ENCODE results near the gene RHOBTB1.

Gene RHOBTB1, protein sequence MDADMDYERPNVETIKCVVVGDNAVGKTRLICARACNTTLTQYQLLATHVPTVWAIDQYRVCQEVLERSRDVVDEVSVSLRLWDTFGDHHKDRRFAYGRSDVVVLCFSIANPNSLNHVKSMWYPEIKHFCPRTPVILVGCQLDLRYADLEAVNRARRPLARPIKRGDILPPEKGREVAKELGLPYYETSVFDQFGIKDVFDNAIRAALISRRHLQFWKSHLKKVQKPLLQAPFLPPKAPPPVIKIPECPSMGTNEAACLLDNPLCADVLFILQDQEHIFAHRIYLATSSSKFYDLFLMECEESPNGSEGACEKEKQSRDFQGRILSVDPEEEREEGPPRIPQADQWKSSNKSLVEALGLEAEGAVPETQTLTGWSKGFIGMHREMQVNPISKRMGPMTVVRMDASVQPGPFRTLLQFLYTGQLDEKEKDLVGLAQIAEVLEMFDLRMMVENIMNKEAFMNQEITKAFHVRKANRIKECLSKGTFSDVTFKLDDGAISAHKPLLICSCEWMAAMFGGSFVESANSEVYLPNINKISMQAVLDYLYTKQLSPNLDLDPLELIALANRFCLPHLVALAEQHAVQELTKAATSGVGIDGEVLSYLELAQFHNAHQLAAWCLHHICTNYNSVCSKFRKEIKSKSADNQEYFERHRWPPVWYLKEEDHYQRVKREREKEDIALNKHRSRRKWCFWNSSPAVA

DNA sequence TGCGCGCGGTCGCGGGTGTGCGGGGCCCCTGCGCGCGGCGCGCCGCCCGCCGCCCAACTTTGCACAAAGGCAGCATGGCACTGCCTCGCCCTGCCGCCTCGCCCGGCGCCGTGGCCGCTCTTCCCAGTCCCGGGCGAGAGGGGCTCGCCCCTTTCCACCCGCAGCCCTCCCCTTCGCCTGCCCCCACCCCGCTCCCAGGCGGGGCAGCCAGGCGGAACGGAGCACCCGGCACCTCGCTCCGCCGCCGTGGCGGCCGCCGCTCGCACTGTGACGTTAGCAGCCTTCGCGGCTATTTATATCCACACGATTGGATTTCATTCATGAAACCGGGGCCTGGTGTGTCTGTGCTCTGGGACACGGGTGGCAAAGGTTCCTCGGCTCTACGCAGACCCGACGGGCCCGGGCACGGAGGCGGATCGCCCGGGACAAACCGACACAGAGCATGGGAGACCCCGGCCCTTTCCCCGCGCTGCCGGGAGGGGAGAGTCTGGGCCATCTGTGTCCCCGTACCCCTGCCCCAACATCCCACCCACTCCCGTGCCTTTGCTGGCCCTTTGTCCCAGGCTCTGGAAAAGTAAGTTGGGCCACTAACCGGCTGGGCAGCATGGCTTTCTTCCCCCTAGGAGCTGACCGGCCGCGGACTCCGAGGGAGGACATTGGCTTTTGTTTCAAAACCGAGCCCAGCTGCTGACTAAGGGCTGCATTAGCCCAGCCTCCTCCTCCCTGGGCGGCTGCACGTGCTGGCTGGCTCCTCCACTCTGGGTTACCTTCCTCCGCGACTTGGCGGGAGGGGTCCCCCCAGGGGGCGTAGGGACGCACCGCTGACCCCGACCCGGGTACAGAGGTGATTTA lies at the start of gene RHOBTB1:
Gene RHOBTB1 (minus strand): TSS at position 128 of the 852 bp plus-strand sequence. CDS start 32,643 bp downstream, outside the sequence.
- ATAC-seq (ENCODE audit: low read depth) (peak; percentile 74), DNase-seq (ENCODE audit: low spot score) (peak; percentile 54)
- Histone ChIP-seq H3K4me3 (ENCODE audit: severe bottlenecking) (peak within 1 kb of the TSS; percentile 55), H3K27me3 (ENCODE audit: insufficient read depth, poor library complexity, severe bottlenecking) (no peaks in the 10 kb centered on the region), H3K36me3 (ENCODE audit: low read depth) (no peaks in the 10 kb centered on the region), H3K27ac (ENCODE audit: poor library complexity, severe bottlenecking) (peak within 1 kb of the TSS; percentile 53), H3K9me3 (ENCODE audit: severe bottlenecking) (no peaks in the 10 kb centered on the region), H3K4me1 (ENCODE audit: insufficient read depth, poor library complexity, severe bottlenecking) (peaks cover 3% of the 10 kb centered on the region)
- TF ChIP-seq, protein P1, sequence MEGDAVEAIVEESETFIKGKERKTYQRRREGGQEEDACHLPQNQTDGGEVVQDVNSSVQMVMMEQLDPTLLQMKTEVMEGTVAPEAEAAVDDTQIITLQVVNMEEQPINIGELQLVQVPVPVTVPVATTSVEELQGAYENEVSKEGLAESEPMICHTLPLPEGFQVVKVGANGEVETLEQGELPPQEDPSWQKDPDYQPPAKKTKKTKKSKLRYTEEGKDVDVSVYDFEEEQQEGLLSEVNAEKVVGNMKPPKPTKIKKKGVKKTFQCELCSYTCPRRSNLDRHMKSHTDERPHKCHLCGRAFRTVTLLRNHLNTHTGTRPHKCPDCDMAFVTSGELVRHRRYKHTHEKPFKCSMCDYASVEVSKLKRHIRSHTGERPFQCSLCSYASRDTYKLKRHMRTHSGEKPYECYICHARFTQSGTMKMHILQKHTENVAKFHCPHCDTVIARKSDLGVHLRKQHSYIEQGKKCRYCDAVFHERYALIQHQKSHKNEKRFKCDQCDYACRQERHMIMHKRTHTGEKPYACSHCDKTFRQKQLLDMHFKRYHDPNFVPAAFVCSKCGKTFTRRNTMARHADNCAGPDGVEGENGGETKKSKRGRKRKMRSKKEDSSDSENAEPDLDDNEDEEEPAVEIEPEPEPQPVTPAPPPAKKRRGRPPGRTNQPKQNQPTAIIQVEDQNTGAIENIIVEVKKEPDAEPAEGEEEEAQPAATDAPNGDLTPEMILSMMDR (IDR thresholded peaks at IDR 0.05; ENCODE audit: poor library complexity, severe bottlenecking): no peak

DNA sequence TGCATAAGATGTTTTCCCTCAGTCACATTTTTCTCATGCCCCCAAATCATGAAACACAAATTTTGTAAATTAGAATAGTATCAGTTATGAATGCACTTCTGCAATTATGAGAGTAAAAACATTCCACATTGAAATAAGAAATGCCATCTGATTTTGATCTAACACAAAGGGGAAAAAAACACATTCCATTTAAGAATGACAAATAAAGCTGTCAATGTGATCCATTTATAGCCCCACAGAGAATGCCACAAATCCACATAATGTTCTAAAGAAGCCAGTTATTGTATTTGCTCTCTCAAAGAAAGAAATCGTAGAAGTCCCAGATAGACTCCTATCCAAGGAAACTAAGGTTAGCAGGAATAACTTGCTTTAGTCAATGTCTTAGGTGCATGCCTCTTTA lies 48.7 kb upstream of the RHOBTB1 start:
- no peak overlapping the region for H3K27ac ChIP-seq (ENCODE audit: poor library complexity, severe bottlenecking)
- H3K4me1 ChIP-seq (ENCODE audit: insufficient read depth, poor library complexity, severe bottlenecking): peaks cover 9% of the 10 kb centered on the region
- H3K36me3 ChIP-seq (ENCODE audit: low read depth): no peaks in the 10 kb centered on the region
- TF ChIP-seq, protein P1 (IDR thresholded peaks at IDR 0.05; ENCODE audit: poor library complexity, severe bottlenecking): no peak
- no peaks in the 10 kb centered on the region for H3K9me3 ChIP-seq (ENCODE audit: severe bottlenecking)
- no peak overlapping the region for H3K4me3 ChIP-seq (ENCODE audit: severe bottlenecking)
- no peaks in the 10 kb centered on the region for H3K27me3 ChIP-seq (ENCODE audit: insufficient read depth, poor library complexity, severe bottlenecking)
- ATAC-seq (ENCODE audit: low read depth) (no peak), DNase-seq (ENCODE audit: low spot score) (no peak)

DNA sequence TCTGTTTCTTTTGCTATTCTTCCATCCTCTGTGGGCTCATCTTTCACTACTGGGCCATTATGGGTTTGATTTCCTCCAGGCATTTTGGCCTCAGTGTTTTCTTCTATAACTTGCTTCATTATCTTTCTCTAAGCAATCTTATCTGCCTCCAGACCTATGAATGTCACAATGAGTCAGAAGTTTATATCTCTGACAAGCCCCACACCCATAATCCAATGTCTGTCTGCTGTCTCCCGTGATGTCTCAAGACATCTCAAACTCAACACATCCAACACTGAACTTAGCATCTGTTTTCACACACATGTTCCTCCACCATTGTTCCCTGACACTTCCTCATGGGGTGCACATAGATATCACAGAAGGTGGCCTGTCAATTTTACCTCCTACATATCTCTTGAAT lies 46.7 kb upstream of the RHOBTB1 start:
- Histone ChIP-seq H3K27me3 (ENCODE audit: insufficient read depth, poor library complexity, severe bottlenecking) (no peaks in the 10 kb centered on the region), H3K9me3 (ENCODE audit: severe bottlenecking) (no peaks in the 10 kb centered on the region), H3K4me1 (ENCODE audit: insufficient read depth, poor library complexity, severe bottlenecking) (peaks cover 9% of the 10 kb centered on the region), H3K4me3 (ENCODE audit: severe bottlenecking) (no peak overlapping the region), H3K36me3 (ENCODE audit: low read depth) (no peaks in the 10 kb centered on the region), H3K27ac (ENCODE audit: poor library complexity, severe bottlenecking) (no peak overlapping the region)
- no peak for DNase-seq (ENCODE audit: low spot score)
- TF ChIP-seq, protein P1 (IDR thresholded peaks at IDR 0.05; ENCODE audit: poor library complexity, severe bottlenecking): no peak
- no peak for ATAC-seq (ENCODE audit: low read depth)

DNA sequence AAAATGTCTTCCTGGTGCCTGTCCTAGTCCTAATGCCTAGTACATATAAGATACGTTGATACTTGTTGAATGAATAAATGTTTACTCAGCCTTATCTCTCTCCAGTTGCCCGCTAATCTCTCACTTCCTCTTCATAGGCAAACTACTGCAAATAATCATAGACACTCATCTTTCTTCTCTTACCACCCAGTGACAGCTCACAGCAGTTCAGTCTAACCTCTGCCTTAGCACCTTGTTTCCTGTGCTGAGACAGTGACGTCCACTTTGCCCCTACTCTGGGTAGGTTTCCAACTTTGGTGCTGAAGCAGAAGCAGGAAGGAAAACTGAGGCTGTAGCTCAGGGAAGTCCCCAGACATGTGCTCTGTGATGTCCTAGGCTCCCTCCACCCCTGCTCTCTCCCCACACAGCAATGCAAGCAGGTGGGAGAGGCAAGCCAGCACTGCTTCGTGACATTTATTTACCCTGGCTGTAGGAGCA lies 45.5 kb upstream of the RHOBTB1 start:
- H3K4me1 ChIP-seq (ENCODE audit: insufficient read depth, poor library complexity, severe bottlenecking): peaks cover 9% of the 10 kb centered on the region
- no peaks in the 10 kb centered on the region for H3K27me3 ChIP-seq (ENCODE audit: insufficient read depth, poor library complexity, severe bottlenecking)
- H3K9me3 ChIP-seq (ENCODE audit: severe bottlenecking): no peaks in the 10 kb centered on the region
- H3K27ac ChIP-seq (ENCODE audit: poor library complexity, severe bottlenecking): peak overlapping the region; percentile 28
- ATAC-seq (ENCODE audit: low read depth) (peak; percentile 90), DNase-seq (ENCODE audit: low spot score) (no peak)
- H3K4me3 ChIP-seq (ENCODE audit: severe bottlenecking): no peak overlapping the region
- TF ChIP-seq, protein P1 (IDR thresholded peaks at IDR 0.05; ENCODE audit: poor library complexity, severe bottlenecking): no peak
- no peaks in the 10 kb centered on the region for H3K36me3 ChIP-seq (ENCODE audit: low read depth)
